ENCODE data around the gene BAG3.
"Not testable (repeated sequence)": the region's sequence is repeated elsewhere in the genome, so short reads cannot be mapped to it uniquely, and the experiment has no call there.

The BAG3 gene

GRCh38 chr10:119650692-119651513, at the start of gene BAG3:
TSS of gene BAG3 (plus strand) at chr10:119651380. CDS start at chr10:119651676, 296 bp downstream.
- no peak for DNase-seq (ENCODE audit: low read depth)

GRCh38 chr10:119602241-119603095, 48.7 kb upstream of the BAG3 start:
- no peak for DNase-seq (ENCODE audit: low read depth)

GRCh38 chr10:119604468-119604867, 46.7 kb upstream of the BAG3 start:
- DNase-seq (ENCODE audit: low read depth) = no peak

GRCh38 chr10:119608316-119609155, 42.6 kb upstream of the BAG3 start:
- DNase-seq (ENCODE audit: low read depth) = no peak

- no peak for DNase-seq (ENCODE audit: low read depth)
Observed at GRCh38 chr10:119609516-119609915, 41.7 kb upstream of the BAG3 start.

- DNase-seq (ENCODE audit: low read depth) = no peak
Observed at GRCh38 chr10:119611433-119611832, 39.7 kb upstream of the BAG3 start.

- DNase-seq (ENCODE audit: low read depth) = no peak
Observed at GRCh38 chr10:119613741-119614140, 37.4 kb upstream of the BAG3 start.

GRCh38 chr10:119614686-119615085, 36.5 kb upstream of the BAG3 start:
- no peak for DNase-seq (ENCODE audit: low read depth)

- no peak for DNase-seq (ENCODE audit: low read depth)
Observed at GRCh38 chr10:119616882-119617570, 34.2 kb upstream of the BAG3 start.

GRCh38 chr10:119619215-119619614, 32.0 kb upstream of the BAG3 start:
- DNase-seq (ENCODE audit: low read depth) = no peak

GRCh38 chr10:119619811-119620210, 31.4 kb upstream of the BAG3 start:
- DNase-seq (ENCODE audit: low read depth) = not testable (repeated sequence)

GRCh38 chr10:119620241-119621077, 30.7 kb upstream of the BAG3 start:
- DNase-seq (ENCODE audit: low read depth) = no peak

GRCh38 chr10:119621078-119621384, 30.1 kb upstream of the BAG3 start:
- no peak for DNase-seq (ENCODE audit: low read depth)

GRCh38 chr10:119625570-119626280, 25.5 kb upstream of the BAG3 start:
- no peak for DNase-seq (ENCODE audit: low read depth)

- DNase-seq (ENCODE audit: low read depth) = no peak
Observed at GRCh38 chr10:119630300-119630699, 20.9 kb upstream of the BAG3 start.

GRCh38 chr10:119633538-119634218, 17.5 kb upstream of the BAG3 start:
- DNase-seq (ENCODE audit: low read depth) = no peak

- no peak for DNase-seq (ENCODE audit: low read depth)
Observed at GRCh38 chr10:119634219-119634544, 17.0 kb upstream of the BAG3 start.

GRCh38 chr10:119637631-119638030, 13.5 kb upstream of the BAG3 start:
- DNase-seq (ENCODE audit: low read depth) = no peak

GRCh38 chr10:119638982-119639381, 12.2 kb upstream of the BAG3 start:
- DNase-seq (ENCODE audit: low read depth) = no peak

GRCh38 chr10:119640384-119640783, 10.8 kb upstream of the BAG3 start:
- no peak for DNase-seq (ENCODE audit: low read depth)
